ENCODE measurements around the gene PFDN6. TPM values are rescaled to one million over a fixed set of nuclear protein-coding genes. Genes with fewer than 3 reads are reported as not detected.

The PFDN6 gene
- total and polyA plus RNA-seq, 9 of the 15 experiments (the other 6 are each of a cell fraction or from before 2014, with no cell fraction given), result 6.8 to 475 (median 216) TPM

DNA sequence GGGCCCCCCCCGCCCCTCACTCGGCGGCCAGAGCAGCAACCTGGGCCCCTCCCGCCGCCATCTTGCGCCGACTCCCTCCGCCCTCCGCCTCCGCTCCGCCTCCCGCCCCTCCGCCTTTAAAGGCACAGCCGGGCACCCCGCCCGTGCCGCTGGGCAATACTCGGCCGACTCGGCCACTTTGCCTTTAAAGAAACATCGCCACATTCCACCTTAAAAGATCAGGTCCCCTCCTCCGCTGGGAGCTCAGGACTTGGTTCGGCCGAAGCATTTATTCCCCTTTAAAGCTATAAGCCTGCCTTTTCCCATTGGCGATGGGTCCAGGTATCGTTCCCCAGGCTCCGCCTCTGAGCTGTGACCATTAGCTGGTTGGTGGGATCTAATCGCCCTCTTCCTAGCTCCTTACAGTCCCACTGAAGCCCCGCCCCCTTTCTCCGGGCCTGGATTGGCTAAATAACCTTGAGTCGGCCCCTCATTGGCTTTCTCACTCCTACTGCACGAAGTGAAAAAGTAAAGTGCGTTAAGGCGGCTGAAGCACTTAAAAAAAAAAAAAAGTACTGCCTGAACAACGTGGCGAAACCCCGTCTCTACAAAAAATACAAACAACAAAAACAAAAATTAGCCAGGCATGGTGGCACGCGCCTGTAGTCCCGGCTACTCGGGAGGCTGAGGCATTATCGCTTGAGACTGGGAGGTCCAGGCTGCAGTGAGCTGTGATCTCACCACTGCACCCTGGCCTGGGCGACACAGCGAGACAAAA is 28.4 kb downstream of the PFDN6 start, which contains the start of gene ZBTB22 (continued):
- TF ChIP-seq, protein P1, sequence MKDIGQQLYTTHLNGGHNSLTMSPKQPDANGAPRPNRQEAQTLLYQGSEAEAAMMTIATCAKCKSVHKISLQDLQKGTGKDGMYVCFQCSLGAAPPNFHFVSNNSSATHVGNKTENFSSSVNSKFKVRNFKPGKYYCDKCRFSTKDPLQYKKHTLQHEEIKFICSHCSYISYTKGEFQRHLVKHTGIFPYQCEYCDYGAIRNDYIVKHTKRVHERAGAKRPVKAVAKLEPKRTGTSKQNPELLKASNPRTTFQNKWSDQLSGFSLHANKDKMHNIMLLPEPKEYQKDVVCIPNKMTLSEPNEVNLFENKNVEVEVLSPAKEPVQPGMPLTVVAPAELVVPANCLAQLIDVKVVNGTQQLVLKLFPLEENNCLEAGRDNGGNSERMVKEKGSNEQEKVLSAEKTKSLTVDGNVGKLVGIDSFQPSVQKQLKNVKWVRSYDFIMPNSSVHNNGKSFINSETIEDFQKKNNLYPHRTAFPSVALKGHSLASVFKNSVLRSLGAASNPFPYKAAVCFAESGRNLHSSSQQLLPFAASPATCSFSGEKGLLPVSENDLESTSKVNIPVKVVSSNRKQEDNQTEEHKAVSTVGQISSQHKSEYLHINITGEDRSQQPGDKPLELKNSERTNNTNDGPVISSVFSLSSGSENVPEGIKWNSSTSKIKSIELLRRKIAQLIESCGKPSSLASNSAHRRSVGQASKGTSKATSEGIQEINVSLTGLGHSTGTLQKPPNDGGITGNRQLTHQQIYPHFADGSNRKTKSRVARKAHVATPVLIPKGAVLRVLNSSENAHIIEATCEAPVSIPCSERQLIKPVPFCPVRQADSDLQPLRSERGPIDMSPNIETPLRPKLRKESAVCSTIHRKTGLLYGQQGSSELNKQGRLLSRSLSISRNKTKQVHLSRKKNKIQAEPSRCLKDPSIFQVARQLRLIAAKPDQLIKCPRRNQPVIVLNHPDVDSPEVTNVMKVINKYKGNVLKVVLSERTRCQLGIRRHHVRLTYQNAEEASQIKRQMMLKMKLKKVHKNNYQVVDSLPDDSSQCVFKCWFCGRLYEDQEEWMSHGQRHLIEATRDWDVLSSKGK (CRISPR knock-in tag; IDR thresholded peaks at IDR 0.05), result no peak
- TF ChIP-seq DACH1 (IDR thresholded peaks at IDR 0.05; ENCODE audit: partially characterized antibody) (no peak), IRF2 (CRISPR knock-in tag; IDR thresholded peaks at IDR 0.05) (no peak), FOXA3 (CRISPR knock-in tag; conservative IDR thresholded peaks at IDR 0.05 in 1 of 2, IDR thresholded peaks at IDR 0.05 in 1 of 2) (no peak), NFIX (CRISPR knock-in tag; IDR thresholded peaks at IDR 0.05; ENCODE audit: low read depth) (no peak), XRCC4 (IDR thresholded peaks at IDR 0.05; ENCODE audit: extremely low read depth, insufficient read depth, insufficient read length) (no peak), ARID2 (IDR thresholded peaks at IDR 0.05) (no peak), SAFB (IDR thresholded peaks at IDR 0.05; ENCODE audit: borderline replicate concordance, low read depth, low read length) (no peak)
- TF ChIP-seq, protein P2, sequence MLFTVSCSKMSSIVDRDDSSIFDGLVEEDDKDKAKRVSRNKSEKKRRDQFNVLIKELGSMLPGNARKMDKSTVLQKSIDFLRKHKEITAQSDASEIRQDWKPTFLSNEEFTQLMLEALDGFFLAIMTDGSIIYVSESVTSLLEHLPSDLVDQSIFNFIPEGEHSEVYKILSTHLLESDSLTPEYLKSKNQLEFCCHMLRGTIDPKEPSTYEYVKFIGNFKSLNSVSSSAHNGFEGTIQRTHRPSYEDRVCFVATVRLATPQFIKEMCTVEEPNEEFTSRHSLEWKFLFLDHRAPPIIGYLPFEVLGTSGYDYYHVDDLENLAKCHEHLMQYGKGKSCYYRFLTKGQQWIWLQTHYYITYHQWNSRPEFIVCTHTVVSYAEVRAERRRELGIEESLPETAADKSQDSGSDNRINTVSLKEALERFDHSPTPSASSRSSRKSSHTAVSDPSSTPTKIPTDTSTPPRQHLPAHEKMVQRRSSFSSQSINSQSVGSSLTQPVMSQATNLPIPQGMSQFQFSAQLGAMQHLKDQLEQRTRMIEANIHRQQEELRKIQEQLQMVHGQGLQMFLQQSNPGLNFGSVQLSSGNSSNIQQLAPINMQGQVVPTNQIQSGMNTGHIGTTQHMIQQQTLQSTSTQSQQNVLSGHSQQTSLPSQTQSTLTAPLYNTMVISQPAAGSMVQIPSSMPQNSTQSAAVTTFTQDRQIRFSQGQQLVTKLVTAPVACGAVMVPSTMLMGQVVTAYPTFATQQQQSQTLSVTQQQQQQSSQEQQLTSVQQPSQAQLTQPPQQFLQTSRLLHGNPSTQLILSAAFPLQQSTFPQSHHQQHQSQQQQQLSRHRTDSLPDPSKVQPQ (CRISPR knock-in tag; IDR thresholded peaks at IDR 0.05; ENCODE audit: borderline replicate concordance), result no peak
- TF ChIP-seq, protein P3, sequence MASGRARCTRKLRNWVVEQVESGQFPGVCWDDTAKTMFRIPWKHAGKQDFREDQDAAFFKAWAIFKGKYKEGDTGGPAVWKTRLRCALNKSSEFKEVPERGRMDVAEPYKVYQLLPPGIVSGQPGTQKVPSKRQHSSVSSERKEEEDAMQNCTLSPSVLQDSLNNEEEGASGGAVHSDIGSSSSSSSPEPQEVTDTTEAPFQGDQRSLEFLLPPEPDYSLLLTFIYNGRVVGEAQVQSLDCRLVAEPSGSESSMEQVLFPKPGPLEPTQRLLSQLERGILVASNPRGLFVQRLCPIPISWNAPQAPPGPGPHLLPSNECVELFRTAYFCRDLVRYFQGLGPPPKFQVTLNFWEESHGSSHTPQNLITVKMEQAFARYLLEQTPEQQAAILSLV (tag; IDR thresholded peaks at IDR 0.05), result no peak
- TF ChIP-seq, protein P4, sequence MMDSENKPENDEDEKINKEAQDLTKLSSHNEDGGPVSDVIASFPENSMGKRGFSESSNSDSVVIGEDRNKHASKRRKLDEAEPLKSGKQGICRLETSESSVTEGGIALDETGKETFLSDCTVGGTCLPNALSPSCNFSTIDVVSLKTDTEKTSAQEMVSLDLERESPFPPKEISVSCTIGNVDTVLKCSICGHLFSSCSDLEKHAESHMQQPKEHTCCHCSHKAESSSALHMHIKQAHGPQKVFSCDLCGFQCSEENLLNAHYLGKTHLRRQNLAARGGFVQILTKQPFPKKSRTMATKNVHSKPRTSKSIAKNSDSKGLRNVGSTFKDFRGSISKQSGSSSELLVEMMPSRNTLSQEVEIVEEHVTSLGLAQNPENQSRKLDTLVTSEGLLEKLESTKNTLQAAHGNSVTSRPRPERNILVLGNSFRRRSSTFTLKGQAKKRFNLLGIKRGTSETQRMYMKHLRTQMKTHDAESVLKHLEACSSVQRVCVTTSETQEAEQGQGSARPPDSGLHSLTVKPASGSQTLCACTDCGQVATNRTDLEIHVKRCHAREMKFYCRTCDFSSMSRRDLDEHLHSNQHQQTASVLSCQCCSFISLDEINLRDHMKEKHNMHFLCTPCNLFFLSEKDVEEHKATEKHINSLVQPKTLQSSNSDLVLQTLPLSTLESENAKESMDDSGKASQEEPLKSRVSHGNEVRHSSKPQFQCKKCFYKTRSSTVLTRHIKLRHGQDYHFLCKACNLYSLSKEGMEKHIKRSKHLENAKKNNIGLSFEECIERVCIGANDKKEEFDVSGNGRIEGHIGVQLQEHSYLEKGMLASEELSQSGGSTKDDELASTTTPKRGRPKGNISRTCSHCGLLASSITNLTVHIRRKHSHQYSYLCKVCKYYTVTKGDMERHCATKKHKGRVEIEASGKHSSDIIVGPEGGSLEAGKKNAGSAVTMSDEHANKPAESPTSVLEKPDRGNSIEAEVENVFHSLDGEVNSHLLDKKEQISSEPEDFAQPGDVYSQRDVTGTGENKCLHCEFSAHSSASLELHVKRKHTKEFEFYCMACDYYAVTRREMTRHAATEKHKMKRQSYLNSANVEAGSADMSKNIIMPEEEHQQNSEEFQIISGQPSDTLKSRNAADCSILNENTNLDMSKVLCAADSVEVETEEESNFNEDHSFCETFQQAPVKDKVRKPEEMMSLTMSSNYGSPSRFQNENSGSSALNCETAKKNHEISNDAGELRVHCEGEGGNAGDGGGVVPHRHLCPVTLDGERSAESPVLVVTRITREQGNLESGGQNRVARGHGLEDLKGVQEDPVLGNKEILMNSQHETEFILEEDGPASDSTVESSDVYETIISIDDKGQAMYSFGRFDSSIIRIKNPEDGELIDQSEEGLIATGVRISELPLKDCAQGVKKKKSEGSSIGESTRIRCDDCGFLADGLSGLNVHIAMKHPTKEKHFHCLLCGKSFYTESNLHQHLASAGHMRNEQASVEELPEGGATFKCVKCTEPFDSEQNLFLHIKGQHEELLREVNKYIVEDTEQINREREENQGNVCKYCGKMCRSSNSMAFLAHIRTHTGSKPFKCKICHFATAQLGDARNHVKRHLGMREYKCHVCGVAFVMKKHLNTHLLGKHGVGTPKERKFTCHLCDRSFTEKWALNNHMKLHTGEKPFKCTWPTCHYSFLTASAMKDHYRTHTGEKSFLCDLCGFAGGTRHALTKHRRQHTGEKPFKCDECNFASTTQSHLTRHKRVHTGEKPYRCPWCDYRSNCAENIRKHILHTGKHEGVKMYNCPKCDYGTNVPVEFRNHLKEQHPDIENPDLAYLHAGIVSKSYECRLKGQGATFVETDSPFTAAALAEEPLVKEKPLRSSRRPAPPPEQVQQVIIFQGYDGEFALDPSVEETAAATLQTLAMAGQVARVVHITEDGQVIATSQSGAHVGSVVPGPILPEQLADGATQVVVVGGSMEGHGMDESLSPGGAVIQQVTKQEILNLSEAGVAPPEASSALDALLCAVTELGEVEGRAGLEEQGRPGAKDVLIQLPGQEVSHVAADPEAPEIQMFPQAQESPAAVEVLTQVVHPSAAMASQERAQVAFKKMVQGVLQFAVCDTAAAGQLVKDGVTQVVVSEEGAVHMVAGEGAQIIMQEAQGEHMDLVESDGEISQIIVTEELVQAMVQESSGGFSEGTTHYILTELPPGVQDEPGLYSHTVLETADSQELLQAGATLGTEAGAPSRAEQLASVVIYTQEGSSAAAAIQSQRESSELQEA (IDR thresholded peaks at IDR 0.05; ENCODE audit: low read depth), result no peak; the same call in 1 of the 2 replicates

Data from K562 (cell line).